MM.1S (cell line): ENCODE data around the gene CALD1.

Experiments
- EZH2 ChIP-seq: fragments of 300-600 bp; sonication (generic); optimal IDR thresholded peaks from 2 replicates; pipeline ENCODE3; 2017; ENCODE audit warnings: low read depth, mild to moderate bottlenecking, antibody characterized with exemption, low read length, mixed read lengths
- TF ChIP-seq, protein P1 (sequence below): fragments of 300-600 bp; sonication (generic); IDR thresholded peaks from 2 replicates; pipeline ENCODE4 v1.5.1; 2016; ENCODE audit warnings: antibody characterized with exemption, low read length, mixed read lengths

DNA sequence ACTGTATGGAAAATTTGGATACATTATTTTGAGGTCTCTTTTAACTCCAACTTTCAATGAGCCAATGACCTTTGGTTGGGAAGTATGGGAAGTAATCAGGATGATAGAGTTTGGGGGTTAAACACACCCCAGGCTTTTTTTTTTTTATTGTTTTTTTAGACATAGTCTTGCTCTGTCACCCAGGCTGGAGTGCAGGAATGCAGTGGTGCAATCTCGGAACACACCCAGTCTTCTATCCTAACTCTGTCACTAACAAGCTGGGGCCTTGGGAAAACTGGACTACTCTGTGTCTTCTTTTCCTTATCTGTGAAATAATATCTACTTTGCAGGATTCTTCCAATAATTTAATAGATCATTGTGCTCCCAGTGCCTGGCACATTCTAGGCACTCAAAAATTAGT lies 169.3 kb downstream of the CALD1 start:
- TF ChIP-seq, protein P1, sequence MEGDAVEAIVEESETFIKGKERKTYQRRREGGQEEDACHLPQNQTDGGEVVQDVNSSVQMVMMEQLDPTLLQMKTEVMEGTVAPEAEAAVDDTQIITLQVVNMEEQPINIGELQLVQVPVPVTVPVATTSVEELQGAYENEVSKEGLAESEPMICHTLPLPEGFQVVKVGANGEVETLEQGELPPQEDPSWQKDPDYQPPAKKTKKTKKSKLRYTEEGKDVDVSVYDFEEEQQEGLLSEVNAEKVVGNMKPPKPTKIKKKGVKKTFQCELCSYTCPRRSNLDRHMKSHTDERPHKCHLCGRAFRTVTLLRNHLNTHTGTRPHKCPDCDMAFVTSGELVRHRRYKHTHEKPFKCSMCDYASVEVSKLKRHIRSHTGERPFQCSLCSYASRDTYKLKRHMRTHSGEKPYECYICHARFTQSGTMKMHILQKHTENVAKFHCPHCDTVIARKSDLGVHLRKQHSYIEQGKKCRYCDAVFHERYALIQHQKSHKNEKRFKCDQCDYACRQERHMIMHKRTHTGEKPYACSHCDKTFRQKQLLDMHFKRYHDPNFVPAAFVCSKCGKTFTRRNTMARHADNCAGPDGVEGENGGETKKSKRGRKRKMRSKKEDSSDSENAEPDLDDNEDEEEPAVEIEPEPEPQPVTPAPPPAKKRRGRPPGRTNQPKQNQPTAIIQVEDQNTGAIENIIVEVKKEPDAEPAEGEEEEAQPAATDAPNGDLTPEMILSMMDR: no peak
- no peak for TF ChIP-seq EZH2
